Measurements from ENCODE around the gene ARSB. TPM values are rescaled to one million over a fixed set of nuclear protein-coding genes. Genes with fewer than 3 reads are reported as not detected.

The ARSB gene
- total RNA-seq: 15.4 and 17.0 TPM in 2 replicates

GRCh38 chr5:78985116-78985724 lies at the start of gene ARSB:
ARSB (minus strand) TSS chr5:78985310; CDS start chr5:78985248, 62 bp downstream.

Other genes with a start within 250 kb of the ARSB start
- 2.3 and 2.7 TPM in 2 replicates for gene DMGDH, start 84.4 kb upstream of the ARSB start, total RNA-seq
- gene BHMT2, start 84.5 kb upstream of the ARSB start, total RNA-seq: 3.4 and 6.6 TPM in 2 replicates
- not detected in 2 replicates for gene BHMT, start 126.5 kb upstream of the ARSB start, total RNA-seq

All from smooth muscle cell of bladder (primary cell).